Natural killer cell (primary cell): ENCODE measurements around the gene FAM120A. TPM values are rescaled to one million over a fixed set of nuclear protein-coding genes. Genes with fewer than 3 reads are reported as not detected.

ENCODE experiments used
- ATAC-seq, 3 donors: fragments of 150-1000 bp in 2 of 3; fragments of 200-7000 bp in 1 of 3; cut with Tn5 transposase; 1 replicate in 1 of 3; 2 replicates in 2 of 3; pipeline ENCODE4 v1.10.0; 2021; ENCODE audit warnings: mild to moderate bottlenecking in 2 of 3, moderate library complexity in 2 of 3
- DNase-seq, 2 donors: peaks; one replicate each; pipeline versions ENCODE4 v3.0.0 to v3.0.0-alpha.2; 2013 to 2021; ENCODE audit warnings: mixed read lengths in 1 of 2
- H3K27ac ChIP-seq: one replicate; pipeline ENCODE4 v1.5.1; 2013; ENCODE audit warnings: mild to moderate bottlenecking, low read length
- H3K27me3 ChIP-seq: one replicate; pipeline ENCODE4 v1.6.1; 2013; ENCODE audit warnings: low read length; ENCODE audit not compliant: control insufficient read depth, insufficient read depth
- H3K36me3 ChIP-seq: one replicate; pipeline ENCODE4 v1.6.1; 2013; ENCODE audit warnings: low read length; ENCODE audit not compliant: control insufficient read depth, insufficient read depth
- H3K4me1 ChIP-seq: one replicate; pipeline ENCODE4 v1.6.1; 2013; ENCODE audit warnings: low read length; ENCODE audit not compliant: control insufficient read depth, insufficient read depth
- H3K4me3 ChIP-seq: one replicate; pipeline ENCODE4 v1.5.1; 2013; ENCODE audit warnings: low read length
- H3K9me3 ChIP-seq: one replicate; pipeline ENCODE4 v1.6.1; 2013; ENCODE audit warnings: low read length; ENCODE audit not compliant: control insufficient read depth, insufficient read depth
- H3K27ac Mint-ChIP-seq, 2 donors: one replicate each; pipeline ENCODE4 v1.8.0; 2022; ENCODE audit warnings: mild to moderate bottlenecking in 2 of 2, mixed read lengths in 2 of 2, moderate library complexity in 1 of 2
- H3K27me3 Mint-ChIP-seq, 2 donors: one replicate each; pipeline ENCODE4 v1.8.0; 2022; ENCODE audit warnings: low read depth in 2 of 2, mixed read lengths in 2 of 2
- H3K36me3 Mint-ChIP-seq: one replicate; pipeline ENCODE4 v1.8.0; 2022; ENCODE audit warnings: mixed read lengths
- H3K4me1 Mint-ChIP-seq, 2 donors: one replicate each; pipeline ENCODE4 v1.8.0; 2022; ENCODE audit warnings: mixed read lengths in 2 of 2
- H3K4me3 Mint-ChIP-seq: one replicate; pipeline ENCODE4 v1.8.0; 2022; ENCODE audit warnings: mild to moderate bottlenecking, moderate library complexity, mixed read lengths
- H3K9me3 Mint-ChIP-seq, 2 donors: one replicate each; pipeline ENCODE4 v1.8.0; 2022; ENCODE audit warnings: mixed read lengths in 2 of 2
- CTCF ChIP-seq: fragments of 200-600 bp; IDR thresholded peaks from one replicate; pipeline ENCODE4 v1.8.0; 2022; ENCODE audit warnings: antibody characterized with exemption
- WGBS: methylation state at CpG from one replicate; pipeline ENCODE4 v1.1.7; 2013; ENCODE audit warnings: missing lambda C conversion rate; ENCODE audit not compliant: insufficient coverage; 5-methylcytosine and 5-hydroxymethylcytosine counted together
- intact Hi-C: fragments of 100-400 bp; cut with micrococcal nuclease; formaldehyde crosslinking; loops from one replicate; pipeline ENCODE4 v1.14.2; 2022
- total RNA-seq, 4 donors: library from RNA; stranded (reverse); fragments of 120-200 nt in 1 of 4; gene quantifications; one replicate each; pipeline versions ENCODE4 v1.2.3 to v1.2.4, GENCODE V29; 2013 to 2022

Gene FAM120A
- total RNA-seq, 3 donors from 2014 or later (not counting 1 experiment from before 2014, with no cell fraction given), result 87.7 to 96.1 (median 91.5) TPM

DNA sequence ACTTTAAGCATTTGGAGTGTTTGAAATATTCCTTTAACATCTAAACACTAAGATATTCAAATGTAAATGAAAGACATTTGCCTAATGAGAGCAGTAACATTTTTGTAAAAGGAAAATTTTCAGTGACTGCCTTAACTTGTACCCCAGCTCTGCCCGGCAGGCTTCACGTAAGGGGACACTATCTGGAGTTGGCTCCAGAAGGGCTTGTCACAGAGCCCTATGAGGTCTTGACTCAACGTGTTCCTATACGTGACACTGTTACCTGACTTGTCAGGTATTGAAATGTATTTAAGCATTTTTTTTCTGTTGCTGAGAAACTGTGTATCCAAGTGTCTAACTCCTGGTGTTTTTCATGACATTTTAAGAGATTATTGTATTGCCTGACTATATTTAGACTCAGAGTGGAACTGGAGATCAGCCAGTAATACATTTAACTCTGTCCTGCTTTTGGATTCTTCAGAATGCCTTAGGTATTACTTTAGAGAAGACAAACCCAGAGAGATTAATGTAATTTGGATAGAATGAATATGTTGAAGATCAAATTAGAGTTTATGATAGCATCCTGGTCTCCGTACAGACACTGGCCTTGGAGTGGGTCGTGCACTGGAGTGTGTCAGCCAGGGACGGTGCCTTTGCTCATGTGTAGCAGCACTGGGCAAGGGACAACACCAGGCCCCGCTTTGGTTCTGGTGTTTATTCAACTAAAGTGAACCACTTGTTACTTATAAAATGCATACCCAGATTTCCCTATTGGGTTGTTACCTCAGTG, 90.3 kb downstream of the FAM120A start:
- Histone ChIP-seq H3K27ac (no peak overlapping the region), H3K9me3 (no peaks in the 10 kb centered on the region), H3K4me3 (no peak overlapping the region), H3K27me3 (no peaks in the 10 kb centered on the region), H3K4me1 (no peaks in the 10 kb centered on the region), H3K36me3 (peaks cover 50% of the 10 kb centered on the region)
- Mint-ChIP-seq H3K4me1 (peaks cover 0 to 2% of the 10 kb centered on the region in 2 donors), H3K4me3 (no peak overlapping the region), H3K27ac (no peak overlapping the region), H3K27me3 (no peaks in the 10 kb centered on the region), H3K9me3 (no peaks in the 10 kb centered on the region), H3K36me3 (no peaks in the 10 kb centered on the region)
- DNase-seq (no peak), ATAC-seq (no peak)
- TF ChIP-seq CTCF, result no peak
- 97% methylated on average over 8 of the region's 8 CpGs for WGBS
- intact Hi-C loops, result no loop called here

GRCh38 chr9:93543117-93543516, 91.6 kb downstream of the FAM120A start:
- Histone ChIP-seq H3K9me3 (no peaks in the 10 kb centered on the region), H3K36me3 (peaks cover 58% of the 10 kb centered on the region), H3K4me3 (no peak overlapping the region), H3K27ac (no peak overlapping the region), H3K27me3 (no peaks in the 10 kb centered on the region), H3K4me1 (no peaks in the 10 kb centered on the region)
- no peaks in the 10 kb centered on the region for H3K36me3 Mint-ChIP-seq
- no peaks in the 10 kb centered on the region for H3K9me3 Mint-ChIP-seq
- H3K27ac Mint-ChIP-seq, result no peak overlapping the region
- 99% methylated on average over 9 of the region's 9 CpGs for WGBS
- ATAC-seq (no peak), DNase-seq (no peak)
- peaks cover 0 to 5% of the 10 kb centered on the region in 2 donors for H3K4me1 Mint-ChIP-seq
- intact Hi-C loops, result no loop called here
- H3K27me3 Mint-ChIP-seq, result no peaks in the 10 kb centered on the region
- H3K4me3 Mint-ChIP-seq, result no peak overlapping the region
- TF ChIP-seq CTCF, result no peak

DNA sequence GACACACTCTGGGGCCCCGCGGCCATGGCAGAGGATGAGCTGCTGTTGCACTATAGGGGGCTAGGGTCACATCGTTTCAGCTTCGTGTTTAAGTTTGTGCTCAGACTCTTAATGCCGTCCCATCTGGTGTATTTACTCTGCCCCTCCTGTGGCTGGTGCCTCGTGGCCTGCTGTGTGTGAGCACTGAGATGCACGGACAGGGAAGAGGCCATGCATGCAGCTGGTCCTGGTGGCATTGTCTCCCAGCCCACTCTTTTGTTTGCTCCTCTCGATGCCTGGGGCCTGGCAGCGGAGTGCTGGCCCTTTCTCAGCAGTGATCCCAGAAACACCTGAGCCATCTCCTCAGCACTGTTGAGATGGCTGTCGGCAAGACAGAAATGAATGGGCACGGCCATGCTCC, 94.9 kb downstream of the FAM120A start:
- DNase-seq (no peak), ATAC-seq (no peak)
- Mint-ChIP-seq H3K9me3 (no peaks in the 10 kb centered on the region), H3K4me1 (peaks cover 4 to 5% of the 10 kb centered on the region in 2 donors), H3K27me3 (no peaks in the 10 kb centered on the region), H3K4me3 (no peak overlapping the region), H3K27ac (no peak overlapping the region), H3K36me3 (peaks cover 6% of the 10 kb centered on the region)
- H3K9me3 ChIP-seq, result no peaks in the 10 kb centered on the region
- H3K36me3 ChIP-seq, result peaks cover 55% of the 10 kb centered on the region
- H3K27ac ChIP-seq, result no peak overlapping the region
- no peaks in the 10 kb centered on the region for H3K27me3 ChIP-seq
- intact Hi-C loops, result no loop called here
- H3K4me3 ChIP-seq, result no peak overlapping the region
- TF ChIP-seq CTCF, result no peak
- no peaks in the 10 kb centered on the region for H3K4me1 ChIP-seq
- WGBS, result 98% methylated on average over 11 of the region's 11 CpGs

- no peaks in the 10 kb centered on the region for H3K9me3 ChIP-seq
- no peaks in the 10 kb centered on the region for H3K27me3 ChIP-seq
- peaks cover 65% of the 10 kb centered on the region for H3K36me3 ChIP-seq
- 95% methylated on average over 5 of the region's 5 CpGs for WGBS
- ATAC-seq (no peak), DNase-seq (no peak)
- intact Hi-C loops, result no loop called here
- H3K4me3 Mint-ChIP-seq, result no peak overlapping the region
- H3K9me3 Mint-ChIP-seq, result no peaks in the 10 kb centered on the region
- peaks cover 4 to 5% of the 10 kb centered on the region in 2 donors for H3K4me1 Mint-ChIP-seq
- H3K36me3 Mint-ChIP-seq, result peaks cover 18% of the 10 kb centered on the region
- no peak for TF ChIP-seq CTCF
- no peak overlapping the region for H3K4me3 ChIP-seq
- no peaks in the 10 kb centered on the region for H3K27me3 Mint-ChIP-seq
- H3K4me1 ChIP-seq, result no peaks in the 10 kb centered on the region
- H3K27ac ChIP-seq, result no peak overlapping the region
- H3K27ac Mint-ChIP-seq, result no peak overlapping the region
Measured at GRCh38 chr9:93549611-93550010, 98.1 kb downstream of the FAM120A start.
